ENCODE measurements around the gene SDHA.

DNA sequence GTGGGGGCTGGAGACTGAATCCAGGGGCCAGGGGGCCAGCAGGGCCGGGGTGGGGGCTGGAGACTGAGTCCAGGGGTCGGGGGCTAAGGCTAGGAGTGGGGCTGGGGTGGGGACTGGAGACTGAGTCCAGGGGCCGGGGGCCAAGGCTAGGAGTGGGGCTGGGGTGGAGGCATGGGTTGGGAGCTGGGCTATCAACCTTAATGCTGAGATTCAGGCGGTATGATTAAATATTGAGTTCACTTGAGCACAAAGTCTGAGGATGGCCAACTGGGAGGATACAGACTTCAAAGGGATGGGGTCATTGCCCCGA, 43.9 kb upstream of the SDHA start:
- TF ChIP-seq, protein P1, sequence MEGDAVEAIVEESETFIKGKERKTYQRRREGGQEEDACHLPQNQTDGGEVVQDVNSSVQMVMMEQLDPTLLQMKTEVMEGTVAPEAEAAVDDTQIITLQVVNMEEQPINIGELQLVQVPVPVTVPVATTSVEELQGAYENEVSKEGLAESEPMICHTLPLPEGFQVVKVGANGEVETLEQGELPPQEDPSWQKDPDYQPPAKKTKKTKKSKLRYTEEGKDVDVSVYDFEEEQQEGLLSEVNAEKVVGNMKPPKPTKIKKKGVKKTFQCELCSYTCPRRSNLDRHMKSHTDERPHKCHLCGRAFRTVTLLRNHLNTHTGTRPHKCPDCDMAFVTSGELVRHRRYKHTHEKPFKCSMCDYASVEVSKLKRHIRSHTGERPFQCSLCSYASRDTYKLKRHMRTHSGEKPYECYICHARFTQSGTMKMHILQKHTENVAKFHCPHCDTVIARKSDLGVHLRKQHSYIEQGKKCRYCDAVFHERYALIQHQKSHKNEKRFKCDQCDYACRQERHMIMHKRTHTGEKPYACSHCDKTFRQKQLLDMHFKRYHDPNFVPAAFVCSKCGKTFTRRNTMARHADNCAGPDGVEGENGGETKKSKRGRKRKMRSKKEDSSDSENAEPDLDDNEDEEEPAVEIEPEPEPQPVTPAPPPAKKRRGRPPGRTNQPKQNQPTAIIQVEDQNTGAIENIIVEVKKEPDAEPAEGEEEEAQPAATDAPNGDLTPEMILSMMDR (IDR thresholded peaks at IDR 0.05): no peak
- no peak for TF ChIP-seq POLR2A (IDR thresholded peaks at IDR 0.05)
